ENCODE measurements around the gene CLCN7.

The CLCN7 gene

GRCh38 chr16:1508494-1509187, 33.8 kb upstream of the CLCN7 start:
- H3K4me1 ChIP-seq (ENCODE audit: low read depth, poor library complexity, severe bottlenecking) = no peaks in the 10 kb centered on the region
- H3K36me3 ChIP-seq (ENCODE audit: insufficient read depth) = no peaks in the 10 kb centered on the region
- no peaks in the 10 kb centered on the region for H3K27me3 ChIP-seq (ENCODE audit: insufficient read depth, low read depth)
- no peak overlapping the region for H2AFZ ChIP-seq (ENCODE audit: low read depth)
- H4K20me1 ChIP-seq (ENCODE audit: insufficient read depth) = no peaks in the 10 kb centered on the region
- H3K27ac ChIP-seq = no peak overlapping the region
- H3K9ac ChIP-seq = no peak overlapping the region
- no peaks in the 10 kb centered on the region for H3K79me2 ChIP-seq (ENCODE audit: insufficient read depth, low read depth)
- no peak for TF ChIP-seq CTCF (conservative IDR thresholded peaks at IDR 0.05; ENCODE audit: low read depth, low read length)
- no peak overlapping the region for H3K4me3 ChIP-seq (IDR thresholded peaks at IDR 0.05; ENCODE audit: insufficient read depth, low read depth, low read length)
- no peak overlapping the region for H3K4me2 ChIP-seq

- no peaks in the 10 kb centered on the region for H3K79me2 ChIP-seq (ENCODE audit: insufficient read depth, low read depth)
- peaks cover 4% of the 10 kb centered on the region; the same call in 1 of the 2 replicates for H3K36me3 ChIP-seq (ENCODE audit: insufficient read depth)
- no peak overlapping the region for H2AFZ ChIP-seq (ENCODE audit: low read depth)
- no peak overlapping the region for H3K27ac ChIP-seq
- no peaks in the 10 kb centered on the region for H4K20me1 ChIP-seq (ENCODE audit: insufficient read depth)
- H3K4me3 ChIP-seq (IDR thresholded peaks at IDR 0.05; ENCODE audit: insufficient read depth, low read depth, low read length) = no peak overlapping the region
- no peak overlapping the region for H3K9ac ChIP-seq
- no peak overlapping the region for H3K4me2 ChIP-seq
- TF ChIP-seq CTCF (conservative IDR thresholded peaks at IDR 0.05; ENCODE audit: low read depth, low read length) = no peak
- no peaks in the 10 kb centered on the region for H3K27me3 ChIP-seq (ENCODE audit: insufficient read depth, low read depth)
- no peaks in the 10 kb centered on the region for H3K4me1 ChIP-seq (ENCODE audit: low read depth, poor library complexity, severe bottlenecking)
These were observed 31.8 kb upstream of the CLCN7 start for GRCh38 chr16:1506494-1507213.

GRCh38 chr16:1505912-1506311, 31.1 kb upstream of the CLCN7 start:
- Histone ChIP-seq H3K27ac (no peak overlapping the region), H3K4me2 (no peak overlapping the region), H3K9ac (no peak overlapping the region), H4K20me1 (ENCODE audit: insufficient read depth) (no peaks in the 10 kb centered on the region), H3K79me2 (ENCODE audit: insufficient read depth, low read depth) (no peaks in the 10 kb centered on the region), H3K4me3 (IDR thresholded peaks at IDR 0.05; ENCODE audit: insufficient read depth, low read depth, low read length) (no peak overlapping the region), H2AFZ (ENCODE audit: low read depth) (no peak overlapping the region), H3K36me3 (ENCODE audit: insufficient read depth) (peaks cover 10% of the 10 kb centered on the region; the same call in 1 of the 2 replicates), H3K4me1 (ENCODE audit: low read depth, poor library complexity, severe bottlenecking) (no peaks in the 10 kb centered on the region), H3K27me3 (ENCODE audit: insufficient read depth, low read depth) (no peaks in the 10 kb centered on the region)
- no peak for TF ChIP-seq CTCF (conservative IDR thresholded peaks at IDR 0.05; ENCODE audit: low read depth, low read length)

- H3K36me3 ChIP-seq (ENCODE audit: insufficient read depth) = peaks cover 10% of the 10 kb centered on the region; the same call in 1 of the 2 replicates
- H3K27ac ChIP-seq = no peak overlapping the region
- no peak overlapping the region for H2AFZ ChIP-seq (ENCODE audit: low read depth)
- H3K4me2 ChIP-seq = no peak overlapping the region
- H3K4me3 ChIP-seq (IDR thresholded peaks at IDR 0.05; ENCODE audit: insufficient read depth, low read depth, low read length) = no peak overlapping the region
- TF ChIP-seq CTCF (conservative IDR thresholded peaks at IDR 0.05; ENCODE audit: low read depth, low read length) = no peak
- no peaks in the 10 kb centered on the region for H3K27me3 ChIP-seq (ENCODE audit: insufficient read depth, low read depth)
- no peaks in the 10 kb centered on the region for H3K79me2 ChIP-seq (ENCODE audit: insufficient read depth, low read depth)
- no peak overlapping the region for H3K9ac ChIP-seq
- no peaks in the 10 kb centered on the region for H3K4me1 ChIP-seq (ENCODE audit: low read depth, poor library complexity, severe bottlenecking)
- no peaks in the 10 kb centered on the region for H4K20me1 ChIP-seq (ENCODE audit: insufficient read depth)
These were observed 30.4 kb upstream of the CLCN7 start for GRCh38 chr16:1505073-1505844.

Measured in KMS-11 (cell line).